HG03064 (cell line): ENCODE results near the gene FRAT2.
A peak's percentile ranks its signal among the peaks of the same experiment; 100 is the strongest.

Experiments used
- ATAC-seq: cut with Tn5 transposase; IDR thresholded peaks from one replicate; pipeline ENCODE4 v1.9.1; 2021; ENCODE audit warnings: low read depth; ENCODE audit not compliant: unreplicated experiment

Gene FRAT2

GRCh38 chr10:97327348-97328294 lies 6.9 kb downstream of the FRAT2 start:
- no peak for ATAC-seq

GRCh38 chr10:97325754-97326153 lies 8.8 kb downstream of the FRAT2 start:
- ATAC-seq: no peak

- no peak for ATAC-seq
Measured at GRCh38 chr10:97323501-97323900, 11.0 kb downstream of the FRAT2 start.

GRCh38 chr10:97321804-97322190 lies 12.7 kb downstream of the FRAT2 start:
- ATAC-seq: no peak

GRCh38 chr10:97321032-97321803 lies 13.3 kb downstream of the FRAT2 start:
- no peak for ATAC-seq

GRCh38 chr10:97320480-97321031 lies 14.0 kb downstream of the FRAT2 start:
- no peak for ATAC-seq

GRCh38 chr10:97319671-97320479 lies 14.7 kb downstream of the FRAT2 start:
- ATAC-seq: peak; percentile 24

GRCh38 chr10:97318772-97319651 lies 15.5 kb downstream of the FRAT2 start, which contains the start of gene FRAT1:
TSS of gene FRAT1 (plus strand) at chr10:97319271. CDS start at chr10:97319454, 183 bp downstream.
- ATAC-seq: peak; percentile 75

GRCh38 chr10:97314671-97315070 lies 19.9 kb downstream of the FRAT2 start:
- no peak for ATAC-seq

- ATAC-seq: no peak
Measured at GRCh38 chr10:97312897-97313296, 21.6 kb downstream of the FRAT2 start.

GRCh38 chr10:97311111-97311626 lies 23.4 kb downstream of the FRAT2 start:
- no peak for ATAC-seq

- ATAC-seq: no peak
Measured at GRCh38 chr10:97307866-97308780, 26.4 kb downstream of the FRAT2 start.

GRCh38 chr10:97307441-97307840 lies 27.1 kb downstream of the FRAT2 start:
- no peak for ATAC-seq

- ATAC-seq: no peak
Measured at GRCh38 chr10:97302088-97302791, 32.3 kb downstream of the FRAT2 start.

GRCh38 chr10:97300980-97301379 lies 33.5 kb downstream of the FRAT2 start:
- ATAC-seq: no peak

- no peak for ATAC-seq
Measured at GRCh38 chr10:97298223-97298571, 36.3 kb downstream of the FRAT2 start.

GRCh38 chr10:97297556-97298222 lies 36.8 kb downstream of the FRAT2 start:
- ATAC-seq: no peak
